Transverse colon (tissue), 4 donors: ENCODE results near the gene DZIP1L. TPM values are rescaled to one million over a fixed set of nuclear protein-coding genes. Genes with fewer than 3 reads are reported as not detected.
A peak's percentile ranks its signal among the peaks of the same experiment; 100 is the strongest.

Source experiments
- DNase-seq: peaks from one replicate; pipeline ENCODE4 v3.0.0-alpha.2; 2019
- H3K27ac ChIP-seq, 4 donors: fragments of 200-600 bp; sonication (generic); 2 replicates each; pipeline ENCODE4 v1.5.1; 2016 to 2018; ENCODE audit warnings: inconsistent platforms in 4 of 4
- H3K27me3 ChIP-seq: fragments of 200-600 bp; sonication (generic); 2 replicates; pipeline ENCODE4 v1.5.1; 2017; ENCODE audit warnings: inconsistent platforms
- H3K36me3 ChIP-seq, 4 donors: fragments of 200-600 bp; sonication (generic); 2 replicates each; pipeline ENCODE4 v1.5.1; 2017 to 2019; ENCODE audit warnings: inconsistent platforms in 4 of 4
- H3K4me1 ChIP-seq, 4 donors: fragments of 200-600 bp; sonication (generic); 2 replicates each; pipeline ENCODE4 v1.5.1; 2017 to 2020; ENCODE audit warnings: inconsistent platforms in 4 of 4
- H3K4me3 ChIP-seq, 4 donors: fragments of 200-600 bp; sonication (generic); 1 replicate in 1 of 4; 2 replicates in 3 of 4; pipeline versions ENCODE4 v1.5.1 to v1.6.1; 2017 to 2019; ENCODE audit warnings: inconsistent platforms in 4 of 4
- H3K9me3 ChIP-seq, 2 donors: fragments of 200-600 bp; sonication (generic); 2 replicates each; pipeline ENCODE4 v1.5.1; 2017 to 2019; ENCODE audit warnings: inconsistent platforms in 2 of 2
- CTCF ChIP-seq, 5 experiments: fragments of 200-600 bp in 3 of 5; fragments of 450-650 bp in 2 of 5; sonication (generic) in 3 of 5; IDR thresholded peaks; 1 replicate in 2 of 5; 2 replicates in 3 of 5; pipeline ENCODE4 v1.5.1; 2016 to 2017; ENCODE audit warnings: antibody characterized with exemption in 5 of 5, inconsistent platforms in 3 of 5, mild to moderate bottlenecking in 2 of 5, moderate library complexity in 1 of 5
- EP300 ChIP-seq: sonication (generic); formaldehyde crosslinking; IDR thresholded peaks from one replicate; pipeline ENCODE4 v1.6.1; 2017; ENCODE audit warnings: antibody characterized with exemption, low read depth
- POLR2A ChIP-seq: fragments of 450-650 bp; IDR thresholded peaks from one replicate; pipeline ENCODE4 v1.6.1; 2016; ENCODE audit warnings: antibody characterized with exemption, mild to moderate bottlenecking, moderate library complexity
- POLR2AphosphoS5 ChIP-seq, 3 donors: sonication (generic); formaldehyde crosslinking; IDR thresholded peaks; one replicate each; pipeline ENCODE4 v1.6.1; 2016; ENCODE audit warnings: antibody characterized with exemption in 3 of 3
- WGBS, 2 donors: methylation state at CpG; one replicate each; pipeline ENCODE4 v1.1.5; 2018; ENCODE audit warnings: low coverage in 1 of 2; 5-methylcytosine and 5-hydroxymethylcytosine counted together
- in situ Hi-C, 4 donors: fragments of 200-750 bp; cut with MboI; loops; one replicate each; pipeline versions ENCODE4 v1.15.0 to v1.15.1; 2017; ENCODE audit warnings: low sequenced_read_pairs in 3 of 4, low pct_ligation_motif_present in 1 of 4, low pct_unique_long_range_greater_than_20kb in 1 of 4
- intact Hi-C: fragments of 100-400 bp; cut with DNase I; formaldehyde crosslinking; loops from one replicate; pipeline ENCODE4 v1.15.1; 2023; ENCODE audit warnings: low total_unique reads
- total RNA-seq, 4 donors: library from RNA; depleted of rRNA; stranded (reverse); fragments of >200 nt; gene quantifications; one replicate each; pipeline ENCODE4 v1.1.0, GENCODE V29; 2016

DZIP1L gene
- total RNA-seq, 4 donors from 2014 or later, result 4.6 to 13.0 (median 5.1) TPM; not detected in 1

- Histone ChIP-seq H3K9me3 (no peaks in the 10 kb centered on the region), H3K27me3 (no peaks in the 10 kb centered on the region), H3K27ac (no peak overlapping the region), H3K4me3 (no peak overlapping the region), H3K36me3 (no peaks in the 10 kb centered on the region), H3K4me1 (peaks cover 0 to 9% (median 2%) of the 10 kb centered on the region in 4 donors)
- no peak for TF ChIP-seq CTCF (IDR thresholded peaks at IDR 0.05)
- no peak for TF ChIP-seq EP300
- no peak for TF ChIP-seq POLR2AphosphoS5 (IDR thresholded peaks at IDR 0.05)
- no peak for TF ChIP-seq POLR2A
- intact Hi-C loops (no loop called here), in situ Hi-C loops (no loop called here)
- 84% methylated on average over 6 of the region's 6 CpGs; no CpG with 5 or more reads in 1 of the 2 donors for WGBS, 2 donors
- no peak for DNase-seq
These were observed 8.8 kb upstream of the DZIP1L start for GRCh38 chr3:138124188-138124587.

- Histone ChIP-seq H3K27me3 (peaks cover 13% of the 10 kb centered on the region), H3K9me3 (no peaks in the 10 kb centered on the region), H3K27ac (no peak overlapping the region), H3K4me3 (no peak overlapping the region), H3K4me1 (peaks cover 0 to 12% (median 4%) of the 10 kb centered on the region in 4 donors), H3K36me3 (no peaks in the 10 kb centered on the region)
- intact Hi-C loops, result loop anchor here (2.0 kb wide), 1 partner anchor 51 kb away; no protein-coding TSS in a partner anchor
- in situ Hi-C loops, result loop anchor here in 3 of 4 donors (5.0 to 10.0 kb wide), 2 partner anchors 52 to 55 kb away; no protein-coding TSS in a partner anchor
- 54 to 62% methylated on average over 4 of the region's 4 CpGs for WGBS, 2 donors
- TF ChIP-seq POLR2A (no peak), CTCF (IDR thresholded peaks at IDR 0.05) (no peak), POLR2AphosphoS5 (IDR thresholded peaks at IDR 0.05) (no peak), EP300 (no peak)
- no peak for DNase-seq
These were observed 4.0 kb upstream of the DZIP1L start for GRCh38 chr3:138119423-138119766.

GRCh38 chr3:138118612-138119422, 3.4 kb upstream of the DZIP1L start:
- no peak overlapping the region for H3K4me3 ChIP-seq
- no peaks in the 10 kb centered on the region for H3K9me3 ChIP-seq
- peaks cover 0 to 17% (median 6%) of the 10 kb centered on the region in 4 donors for H3K4me1 ChIP-seq
- TF ChIP-seq POLR2A, result no peak
- peak; percentile 63 to 81 (median 72) for TF ChIP-seq CTCF (IDR thresholded peaks at IDR 0.05)
- TF ChIP-seq POLR2AphosphoS5 (IDR thresholded peaks at IDR 0.05), result no peak
- in situ Hi-C loops, result loop anchor here in 3 of 4 donors (5.0 to 10.0 kb wide), 2 partner anchors 52 to 54 kb away; no protein-coding TSS in a partner anchor
- peak; percentile 72 for DNase-seq
- peaks cover 14% of the 10 kb centered on the region for H3K27me3 ChIP-seq
- WGBS, 2 donors, result 22 to 30% methylated on average over 1 to 7 of the region's 8 CpGs
- intact Hi-C loops, result loop anchor here (2.0 kb wide), 1 partner anchor 50 kb away; no protein-coding TSS in a partner anchor
- H3K27ac ChIP-seq, result no peak overlapping the region
- H3K36me3 ChIP-seq, result no peaks in the 10 kb centered on the region

- no peaks in the 10 kb centered on the region for H3K36me3 ChIP-seq
- peak overlapping the region; percentile 52 to 73 (median 66) for H3K4me3 ChIP-seq
- H3K4me1 ChIP-seq, result peaks cover 3 to 17% (median 7%) of the 10 kb centered on the region in 4 donors
- H3K27ac ChIP-seq, result peak overlapping the region; percentile 80 to 96 (median 86)
- intact Hi-C loops (no loop called here), in situ Hi-C loops (loop anchor here in 1 of 4 donors (10.0 kb wide), 1 partner anchor 50 kb away; no protein-coding TSS in a partner anchor)
- H3K27me3 ChIP-seq, result peaks cover 14% of the 10 kb centered on the region
- 40 to 42% methylated on average over 1 to 8 of the region's 9 CpGs for WGBS, 2 donors
- TF ChIP-seq CTCF (IDR thresholded peaks at IDR 0.05), result no peak
- no peak for TF ChIP-seq POLR2A
- TF ChIP-seq POLR2AphosphoS5 (IDR thresholded peaks at IDR 0.05), result no peak
- no peak for TF ChIP-seq EP300
- DNase-seq, result no peak
- H3K9me3 ChIP-seq, result no peaks in the 10 kb centered on the region
These were observed 933 bp downstream of the DZIP1L start for GRCh38 chr3:138114431-138114918.
